KOPT-K1 (cell line): Measurements from ENCODE around the gene ZNF341.

Experiments used
- H3K27ac ChIP-seq: fragments of 200-600 bp; sonication (generic); 2 replicates; pipeline ENCODE4 v1.5.1; 2016; ENCODE audit warnings: antibody characterized with exemption, mild to moderate bottlenecking, low read depth, low read length; ENCODE audit not compliant: poor library complexity, severe bottlenecking
- H3K36me3 ChIP-seq: fragments of 200-600 bp; sonication (generic); 2 replicates; pipeline ENCODE4 v1.5.1; 2017; ENCODE audit warnings: antibody characterized with exemption, mild to moderate bottlenecking, low read length, moderate library complexity; ENCODE audit not compliant: insufficient read depth
- H3K9me3 ChIP-seq: fragments of 200-600 bp; sonication (generic); 2 replicates; pipeline ENCODE4 v1.5.1; 2017; ENCODE audit warnings: antibody characterized with exemption, low read length, mild to moderate bottlenecking; ENCODE audit not compliant: insufficient read depth, poor library complexity, severe bottlenecking

The ZNF341 gene

GRCh38 chr20:33713865-33714367 is 17.9 kb upstream of the ZNF341 start:
- Histone ChIP-seq H3K27ac (no peak overlapping the region), H3K36me3 (peaks cover 50% of the 10 kb centered on the region), H3K9me3 (no peaks in the 10 kb centered on the region)

- Histone ChIP-seq H3K36me3 (peaks cover 32% of the 10 kb centered on the region), H3K9me3 (no peaks in the 10 kb centered on the region), H3K27ac (no peak overlapping the region)
These were observed 15.3 kb upstream of the ZNF341 start for GRCh38 chr20:33716498-33716897.

GRCh38 chr20:33719277-33719988 is 12.4 kb upstream of the ZNF341 start:
- Histone ChIP-seq H3K36me3 (peaks cover 4% of the 10 kb centered on the region), H3K27ac (peak overlapping the region; percentile 78), H3K9me3 (no peaks in the 10 kb centered on the region)

DNA sequence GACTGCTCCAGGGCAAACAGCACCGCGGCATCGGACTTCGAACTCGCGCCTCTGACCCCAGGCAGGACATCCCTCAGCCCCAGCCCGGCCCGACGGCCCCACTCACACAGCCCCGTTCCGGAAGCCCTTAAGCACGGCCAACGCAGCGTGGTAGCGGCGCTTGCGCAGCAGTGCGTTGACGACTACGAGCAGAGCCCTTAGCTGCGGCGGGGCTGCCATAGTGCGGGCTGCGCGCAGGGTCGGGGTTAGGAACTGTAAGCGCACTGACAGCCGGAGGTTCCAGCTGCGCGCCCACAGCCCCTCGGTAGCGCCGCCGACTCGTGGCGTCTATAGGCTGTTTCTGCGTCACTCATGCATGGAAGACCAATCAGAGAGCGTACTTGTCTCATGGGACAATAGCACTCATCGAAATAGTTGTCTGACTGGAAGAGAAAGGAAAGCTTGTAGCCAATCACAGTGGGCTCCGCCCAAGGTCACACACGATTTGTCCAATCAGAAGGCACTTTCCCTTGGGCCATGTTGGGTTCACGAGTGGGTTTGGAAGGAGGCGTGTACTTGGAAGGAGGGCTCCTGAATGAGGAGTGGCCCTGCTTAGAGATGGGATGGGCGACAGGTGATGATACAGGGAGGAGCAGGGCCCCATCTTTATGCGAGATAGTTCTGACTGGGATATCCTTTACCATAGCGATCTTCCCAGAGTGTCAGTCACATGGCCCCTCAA is 11.6 kb upstream of the ZNF341 start, which contains the start of gene PXMP4:
PXMP4 (minus strand) TSS at position 322 of the 721 bp plus-strand sequence; CDS start at position 219, 103 bp downstream.
- no peaks in the 10 kb centered on the region for H3K9me3 ChIP-seq
- H3K36me3 ChIP-seq: no peaks in the 10 kb centered on the region; the same call in 1 of the 2 replicates
- H3K27ac ChIP-seq: peak within 1 kb of the TSS; percentile 78

DNA sequence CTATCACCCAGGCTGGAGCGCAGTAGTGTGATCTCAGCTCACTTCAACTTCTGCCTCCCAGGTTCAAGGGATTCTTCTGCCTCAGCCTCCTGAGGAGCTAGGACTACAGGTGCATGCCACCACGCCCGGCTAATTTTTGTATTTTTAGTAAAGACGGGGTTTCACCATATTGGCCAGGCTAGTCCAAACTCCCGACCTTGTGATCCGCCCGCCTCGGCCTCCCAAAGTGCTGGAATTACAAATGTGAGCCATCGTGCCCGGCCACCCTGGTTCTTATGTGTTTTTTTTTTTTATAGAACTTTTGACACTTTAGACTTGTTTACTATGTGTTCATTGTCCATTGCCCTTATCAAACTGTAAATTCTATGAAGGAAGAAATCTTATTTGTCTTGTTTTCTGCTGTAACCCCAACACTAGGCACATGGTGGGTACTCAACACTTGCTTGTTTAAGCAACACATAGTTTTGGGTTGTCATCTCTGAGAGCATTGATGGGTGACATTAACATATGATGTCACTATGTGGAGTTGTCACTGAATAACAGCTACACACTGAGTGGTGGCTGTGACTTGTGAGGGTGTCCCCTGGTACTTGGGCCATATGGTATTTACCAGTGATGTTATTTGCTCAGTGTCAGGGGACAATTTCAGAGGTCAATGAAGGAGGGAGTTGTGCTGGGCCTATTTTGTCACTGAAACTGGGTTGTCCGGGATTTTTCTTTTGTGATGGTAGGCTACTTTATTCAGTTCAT is 10.2 kb upstream of the ZNF341 start:
- H3K27ac ChIP-seq: no peak overlapping the region
- no peaks in the 10 kb centered on the region; the same call in 1 of the 2 replicates for H3K36me3 ChIP-seq
- no peaks in the 10 kb centered on the region for H3K9me3 ChIP-seq

GRCh38 chr20:33724439-33725094 is 7.2 kb upstream of the ZNF341 start:
- Histone ChIP-seq H3K36me3 (no peaks in the 10 kb centered on the region), H3K9me3 (no peaks in the 10 kb centered on the region), H3K27ac (no peak overlapping the region)

GRCh38 chr20:33725607-33726264 is 6.1 kb upstream of the ZNF341 start:
- H3K27ac ChIP-seq: no peak overlapping the region
- H3K36me3 ChIP-seq: no peaks in the 10 kb centered on the region
- no peaks in the 10 kb centered on the region for H3K9me3 ChIP-seq

DNA sequence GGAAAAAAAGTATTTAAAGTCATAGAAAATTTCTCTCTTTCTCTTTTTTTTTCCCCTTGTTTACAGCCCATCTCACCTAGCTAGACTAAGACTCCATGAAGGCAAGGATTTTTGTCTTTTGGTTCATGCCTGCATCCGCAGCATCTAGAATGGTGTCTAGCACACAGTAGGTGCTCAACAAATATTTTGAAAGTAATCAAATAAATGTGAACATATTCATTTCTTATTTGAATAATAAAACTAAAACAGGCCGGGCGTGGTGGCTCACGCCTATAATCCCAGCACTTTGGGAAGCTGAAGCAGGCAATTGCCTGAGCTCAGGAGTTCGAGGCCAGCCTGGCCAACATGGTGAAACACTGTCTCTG is 4.7 kb upstream of the ZNF341 start:
- Histone ChIP-seq H3K36me3 (no peaks in the 10 kb centered on the region), H3K27ac (no peak overlapping the region), H3K9me3 (no peaks in the 10 kb centered on the region)

- Histone ChIP-seq H3K27ac (no peak overlapping the region), H3K36me3 (no peaks in the 10 kb centered on the region), H3K9me3 (no peaks in the 10 kb centered on the region)
These were observed 4.0 kb upstream of the ZNF341 start for GRCh38 chr20:33727806-33728205.

- H3K9me3 ChIP-seq: no peaks in the 10 kb centered on the region
- H3K27ac ChIP-seq: no peak overlapping the region
- no peaks in the 10 kb centered on the region for H3K36me3 ChIP-seq
These were observed 3.3 kb upstream of the ZNF341 start for GRCh38 chr20:33728463-33728862.

GRCh38 chr20:33729101-33729500 is 2.7 kb upstream of the ZNF341 start:
- no peaks in the 10 kb centered on the region for H3K36me3 ChIP-seq
- H3K27ac ChIP-seq: no peak overlapping the region
- H3K9me3 ChIP-seq: no peaks in the 10 kb centered on the region

DNA sequence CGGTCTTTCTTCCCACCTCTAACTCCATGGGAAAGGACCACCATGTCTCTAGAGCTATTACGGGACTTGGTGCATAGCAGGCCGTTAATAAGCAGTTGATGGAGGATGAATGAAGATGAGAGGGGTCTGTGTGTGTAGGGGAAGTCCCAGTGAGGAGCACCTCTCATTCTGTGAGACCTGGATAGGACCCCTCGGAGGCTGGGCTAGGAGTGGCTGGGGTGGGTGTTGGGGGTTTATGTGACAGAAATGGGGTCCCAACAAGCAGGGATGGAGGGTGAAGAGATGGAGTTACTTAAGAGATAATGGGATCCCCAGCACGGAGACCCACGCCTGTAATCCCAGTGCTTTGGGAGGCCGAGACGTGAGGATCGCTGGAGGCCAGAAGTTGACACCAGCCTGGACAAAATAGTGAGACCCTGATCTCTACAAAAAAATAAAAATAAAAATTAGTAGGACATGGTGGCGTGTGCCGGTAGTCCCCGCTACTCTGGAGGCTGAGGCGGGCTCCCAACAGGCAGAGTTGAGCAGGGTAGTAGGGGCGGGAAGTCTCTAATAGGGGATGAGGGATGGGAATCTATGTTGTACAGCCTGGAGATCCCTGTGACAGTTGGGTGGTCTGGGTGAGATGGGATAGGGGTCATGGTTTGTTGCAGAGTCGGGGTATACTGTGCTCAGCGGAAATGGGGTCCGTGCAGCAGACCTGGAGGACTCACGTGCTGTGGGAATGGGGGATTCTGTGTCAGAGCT is 677 bp upstream of the ZNF341 start:
- no peaks in the 10 kb centered on the region for H3K36me3 ChIP-seq
- peaks cover 7% of the 10 kb centered on the region for H3K9me3 ChIP-seq
- H3K27ac ChIP-seq: peak overlapping the region; percentile 79

- Histone ChIP-seq H3K36me3 (no peaks in the 10 kb centered on the region), H3K27ac (peak overlapping the region; percentile 79), H3K9me3 (peaks cover 19% of the 10 kb centered on the region)
These were observed 572 bp downstream of the ZNF341 start for GRCh38 chr20:33732166-33732970.
